IPS-NIHi11 (cell line): ENCODE results near the gene CIAO3.

ENCODE experiments used
- DNase-seq: peaks from one replicate; pipeline ENCODE4 v3.0.0; 2012; ENCODE audit warnings: mixed read lengths, low spot score

Gene CIAO3

GRCh38 chr16:775236-775796, 34.5 kb upstream of the CIAO3 start:
- DNase-seq, result no peak

GRCh38 chr16:774086-775001, 33.5 kb upstream of the CIAO3 start:
- DNase-seq, result no peak

DNA sequence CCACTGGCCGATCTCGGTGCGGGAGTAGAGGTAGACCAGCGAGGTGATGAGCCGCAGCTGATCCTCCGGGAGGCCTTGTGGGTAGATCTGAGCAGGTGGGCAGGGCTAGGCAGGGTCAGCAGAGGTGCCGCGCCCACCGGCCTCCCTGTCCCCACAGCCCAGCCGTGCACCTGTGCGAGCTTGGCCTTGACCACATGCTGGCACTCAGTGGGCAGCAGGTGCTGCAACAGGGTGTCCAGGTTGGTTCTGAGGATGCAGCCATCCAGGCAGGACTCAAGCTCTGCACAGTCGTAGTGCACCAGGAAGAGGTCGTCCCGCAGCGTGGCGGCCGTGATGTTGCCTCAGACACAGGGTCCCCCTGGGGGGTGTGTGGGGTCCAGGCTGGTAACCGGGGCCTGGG, 32.2 kb upstream of the CIAO3 start:
- DNase-seq, result no peak

- DNase-seq, result no peak
Measured at GRCh38 chr16:770411-770810, 29.6 kb upstream of the CIAO3 start.

DNA sequence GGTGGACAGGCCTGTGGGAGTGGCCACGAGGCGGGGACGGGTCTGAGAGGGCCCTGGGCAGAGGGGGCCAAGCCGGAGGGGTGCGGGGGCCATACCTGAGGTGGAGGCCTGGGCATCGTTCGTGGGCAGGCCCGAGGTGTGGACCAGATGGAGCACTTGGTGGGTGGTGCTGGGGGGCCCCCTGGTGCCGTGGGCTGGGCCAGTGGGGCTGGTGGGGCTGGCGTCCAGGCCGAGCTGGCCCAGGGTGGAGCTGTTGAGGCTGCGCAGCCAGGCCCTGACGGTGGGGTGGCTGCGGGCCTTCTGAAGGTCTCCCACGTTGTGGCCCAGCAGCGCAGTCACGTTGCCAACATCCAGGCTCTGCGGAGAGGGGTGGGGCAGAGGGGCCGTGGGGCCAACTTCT, 29.1 kb upstream of the CIAO3 start:
- DNase-seq, result no peak

DNA sequence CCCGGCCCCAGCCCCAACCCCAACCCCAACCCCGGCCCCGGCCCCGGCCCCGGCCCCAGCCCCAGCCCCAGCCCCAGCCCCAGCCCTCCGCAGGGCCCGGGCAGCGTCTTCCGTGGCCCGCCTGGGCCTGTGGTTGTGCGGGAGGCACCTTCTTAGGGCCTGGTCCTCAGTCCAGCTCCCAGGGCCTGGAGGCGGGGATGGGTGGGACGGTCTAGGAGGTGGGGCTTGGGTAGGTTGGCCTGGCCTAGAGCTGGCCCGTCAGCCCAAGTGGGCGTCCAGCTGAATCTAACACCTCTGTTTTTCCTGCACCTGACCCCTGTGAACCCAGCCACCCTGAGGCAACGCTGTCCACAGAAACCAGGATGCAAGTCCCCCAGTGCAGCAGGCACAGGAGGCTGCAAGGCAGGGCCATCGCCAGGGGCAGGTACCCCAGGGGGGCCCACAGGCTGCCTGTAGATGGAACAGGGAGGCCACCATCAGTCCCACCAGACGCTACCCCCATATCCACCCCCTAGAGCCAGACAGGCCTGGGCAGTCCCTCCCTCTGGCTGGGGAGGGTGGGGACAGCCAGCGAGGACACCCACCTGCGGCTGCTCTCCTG, 28.5 kb upstream of the CIAO3 start:
- no peak for DNase-seq

- DNase-seq, result no peak
Measured at GRCh38 chr16:768428-768827, 27.6 kb upstream of the CIAO3 start.

GRCh38 chr16:767743-768235, 27.0 kb upstream of the CIAO3 start:
- no peak for DNase-seq

GRCh38 chr16:766820-767640, 26.2 kb upstream of the CIAO3 start:
- no peak for DNase-seq

DNA sequence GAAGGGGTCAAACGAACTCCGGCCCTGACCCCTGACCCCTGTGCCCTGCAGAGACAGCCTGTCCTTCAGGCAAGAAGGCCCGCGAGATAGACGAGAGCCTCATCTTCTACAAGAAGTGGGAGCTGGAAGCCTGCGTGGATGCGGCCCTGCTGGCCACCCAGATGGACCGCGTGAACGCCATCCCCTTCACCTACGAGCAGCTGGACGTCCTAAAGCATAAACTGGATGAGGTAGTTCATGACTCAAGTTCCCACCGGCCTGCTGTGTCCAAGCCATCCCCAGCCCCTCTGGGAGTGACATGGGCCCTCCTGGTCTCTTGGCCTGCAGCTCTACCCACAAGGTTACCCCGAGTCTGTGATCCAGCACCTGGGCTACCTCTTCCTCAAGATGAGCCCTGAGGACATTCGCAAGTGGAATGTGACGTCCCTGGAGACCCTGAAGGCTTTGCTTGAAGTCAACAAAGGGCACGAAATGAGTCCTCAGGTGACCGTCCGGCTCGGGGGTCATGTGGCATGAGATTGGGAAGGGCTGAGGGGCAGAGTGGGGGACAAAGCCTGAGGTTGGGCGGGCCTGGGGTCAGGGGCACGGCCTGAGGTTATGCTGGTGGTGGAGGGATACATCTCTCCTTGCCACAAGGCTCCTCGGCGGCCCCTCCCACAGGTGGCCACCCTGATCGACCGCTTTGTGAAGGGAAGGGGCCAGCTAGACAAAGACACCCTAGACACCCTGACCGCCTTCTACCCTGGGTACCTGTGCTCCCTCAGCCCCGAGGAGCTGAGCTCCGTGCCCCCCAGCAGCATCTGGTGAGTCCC, 25.4 kb upstream of the CIAO3 start:
- no peak for DNase-seq

DNA sequence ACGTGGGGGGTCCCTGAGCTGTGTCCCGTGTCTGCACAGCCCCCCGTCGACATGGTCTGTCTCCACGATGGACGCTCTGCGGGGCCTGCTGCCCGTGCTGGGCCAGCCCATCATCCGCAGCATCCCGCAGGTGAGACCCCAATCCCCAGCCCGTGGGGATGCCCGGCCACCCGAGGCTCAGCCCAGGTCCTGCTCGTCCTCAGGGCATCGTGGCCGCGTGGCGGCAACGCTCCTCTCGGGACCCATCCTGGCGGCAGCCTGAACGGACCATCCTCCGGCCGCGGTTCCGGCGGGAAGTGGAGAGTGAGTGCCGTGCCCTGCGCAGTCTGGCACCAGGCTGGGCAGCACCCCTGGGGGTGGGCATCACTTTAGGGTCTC, 24.7 kb upstream of the CIAO3 start:
- no peak for DNase-seq

GRCh38 chr16:764848-765487, 24.2 kb upstream of the CIAO3 start:
- no peak for DNase-seq

DNA sequence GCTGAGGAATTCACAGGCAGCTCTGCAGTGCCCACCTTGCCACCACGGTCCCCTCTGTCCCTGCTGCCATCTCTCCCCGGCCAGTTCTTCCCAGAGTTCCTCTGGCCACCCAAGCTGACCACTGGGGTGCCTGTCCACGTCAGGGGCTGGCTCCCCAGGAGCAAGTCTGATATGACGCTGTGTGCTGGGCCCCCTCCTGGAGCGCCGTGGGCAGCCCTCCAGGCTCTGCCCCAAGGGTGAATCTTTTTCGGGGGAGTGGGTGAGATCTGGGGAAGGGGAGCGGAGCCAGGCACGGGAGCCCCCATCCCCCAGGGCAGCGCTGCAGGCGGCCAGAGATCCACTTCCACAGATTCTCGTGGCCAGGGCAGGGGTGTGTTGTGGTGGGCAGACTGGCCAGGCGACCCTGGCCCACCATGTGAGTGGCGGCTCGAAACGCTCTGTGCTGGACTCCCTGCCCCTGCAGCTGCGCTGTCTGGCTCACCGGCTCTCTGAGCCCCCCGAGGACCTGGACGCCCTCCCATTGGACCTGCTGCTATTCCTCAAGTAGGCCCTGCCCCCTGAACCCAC, 23.5 kb upstream of the CIAO3 start:
- no peak for DNase-seq

DNA sequence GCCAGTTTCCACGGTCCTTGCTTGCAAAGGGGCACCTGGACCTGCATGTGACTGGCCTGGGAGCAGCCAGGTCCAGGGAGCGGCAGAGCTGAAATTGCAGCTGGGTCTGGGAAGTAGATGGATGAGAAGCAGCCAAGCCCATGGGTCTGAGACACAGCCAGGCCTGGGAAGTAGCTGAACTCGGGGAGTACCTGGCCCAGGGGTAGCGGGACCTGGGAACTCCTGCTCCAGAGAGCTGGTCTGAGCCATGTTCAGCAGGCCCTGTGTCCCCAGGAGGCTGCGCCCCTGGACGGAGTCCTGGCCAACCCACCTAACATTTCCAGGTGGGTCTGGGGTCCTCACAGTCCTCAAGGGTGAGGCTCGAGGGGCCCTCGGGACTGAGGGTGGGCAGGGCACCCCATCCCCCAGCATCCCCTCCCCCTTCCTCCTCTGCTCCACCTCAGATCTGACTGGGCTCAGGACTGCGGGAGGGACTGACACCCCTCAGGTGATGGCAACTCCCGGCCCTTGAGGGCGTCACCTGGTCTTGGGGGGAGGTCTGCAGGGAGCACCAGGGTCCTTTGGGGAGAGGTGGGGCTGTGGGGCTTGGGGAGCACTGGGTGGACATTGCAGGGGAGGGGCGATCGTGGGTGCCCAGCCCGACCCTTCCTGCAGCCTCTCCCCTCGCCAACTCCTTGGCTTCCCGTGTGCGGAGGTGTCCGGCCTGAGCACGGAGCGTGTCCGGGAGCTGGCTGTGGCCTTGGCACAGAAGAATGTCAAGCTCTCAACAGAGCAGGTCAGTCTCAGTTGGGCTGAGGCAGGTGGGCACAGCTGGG, 22.8 kb upstream of the CIAO3 start:
- DNase-seq, result no peak

GRCh38 chr16:762595-763268, 21.9 kb upstream of the CIAO3 start:
- DNase-seq, result no peak

- no peak for DNase-seq
Measured at GRCh38 chr16:761625-762513, 21.1 kb upstream of the CIAO3 start.

GRCh38 chr16:760545-761343, 19.9 kb upstream of the CIAO3 start, which contains the start of gene MSLN:
MSLN (plus strand) TSS chr16:760734; CDS start chr16:762681, 1,947 bp downstream.
- no peak for DNase-seq
